Gastrocnemius medialis (tissue), 4 donors: ENCODE measurements around the gene SPOCK1.

Experiments used
- POLR2A ChIP-seq, 2 donors: fragments of 450-650 bp; IDR thresholded peaks; one replicate each; pipeline ENCODE4 v1.6.1; 2017; ENCODE audit warnings: antibody characterized with exemption in 2 of 2, mild to moderate bottlenecking in 2 of 2, moderate library complexity in 2 of 2
- TF ChIP-seq, protein P1 (sequence below), 5 experiments: fragments of 450-650 bp in 3 of 5; fragments of 200-600 bp in 2 of 5; sonication (generic) in 2 of 5; IDR thresholded peaks in 4 of 5; conservative IDR thresholded peaks in 1 of 5; 1 replicate in 4 of 5; 2 replicates in 1 of 5; pipeline ENCODE4 v1.5.1; 2016 to 2019; ENCODE audit warnings: antibody characterized with exemption in 5 of 5, mild to moderate bottlenecking in 3 of 5, moderate library complexity in 3 of 5

GRCh38 chr5:137101544-137101943 lies 397.6 kb downstream of the SPOCK1 start:
- no peak for TF ChIP-seq POLR2A (IDR thresholded peaks at IDR 0.05)
- TF ChIP-seq, protein P1, sequence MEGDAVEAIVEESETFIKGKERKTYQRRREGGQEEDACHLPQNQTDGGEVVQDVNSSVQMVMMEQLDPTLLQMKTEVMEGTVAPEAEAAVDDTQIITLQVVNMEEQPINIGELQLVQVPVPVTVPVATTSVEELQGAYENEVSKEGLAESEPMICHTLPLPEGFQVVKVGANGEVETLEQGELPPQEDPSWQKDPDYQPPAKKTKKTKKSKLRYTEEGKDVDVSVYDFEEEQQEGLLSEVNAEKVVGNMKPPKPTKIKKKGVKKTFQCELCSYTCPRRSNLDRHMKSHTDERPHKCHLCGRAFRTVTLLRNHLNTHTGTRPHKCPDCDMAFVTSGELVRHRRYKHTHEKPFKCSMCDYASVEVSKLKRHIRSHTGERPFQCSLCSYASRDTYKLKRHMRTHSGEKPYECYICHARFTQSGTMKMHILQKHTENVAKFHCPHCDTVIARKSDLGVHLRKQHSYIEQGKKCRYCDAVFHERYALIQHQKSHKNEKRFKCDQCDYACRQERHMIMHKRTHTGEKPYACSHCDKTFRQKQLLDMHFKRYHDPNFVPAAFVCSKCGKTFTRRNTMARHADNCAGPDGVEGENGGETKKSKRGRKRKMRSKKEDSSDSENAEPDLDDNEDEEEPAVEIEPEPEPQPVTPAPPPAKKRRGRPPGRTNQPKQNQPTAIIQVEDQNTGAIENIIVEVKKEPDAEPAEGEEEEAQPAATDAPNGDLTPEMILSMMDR (IDR thresholded peaks at IDR 0.05 in 4 of 5, conservative IDR thresholded peaks at IDR 0.05 in 1 of 5): no peak
